Esophagus squamous epithelium (tissue), 5 donors: ENCODE measurements around the gene LIMS2. TPM values are rescaled to one million over a fixed set of nuclear protein-coding genes. Genes with fewer than 3 reads are reported as not detected.

ENCODE experiments used
- DNase-seq: peaks from one replicate; lab custom pipeline; 2025; lab: John Stamatoyannopoulos, UW
- H3K27ac ChIP-seq, 4 donors: fragments of 200-600 bp; sonication (generic); one replicate each; pipeline ENCODE4 v1.5.1; 2016 to 2019; ENCODE audit warnings: mild to moderate bottlenecking in 1 of 4
- H3K27me3 ChIP-seq, 4 donors: fragments of 200-600 bp; sonication (generic); 1 replicate in 3 of 4; 2 replicates in 1 of 4; pipeline versions ENCODE4 v1.5.1 to v1.6.0; 2017 to 2021; ENCODE audit warnings: antibody characterized with exemption in 1 of 4
- H3K36me3 ChIP-seq, 3 donors: fragments of 200-600 bp; sonication (generic); one replicate each; pipeline ENCODE4 v1.5.1; 2016 to 2019
- H3K4me1 ChIP-seq, 3 donors: fragments of 200-600 bp; sonication (generic); one replicate each; pipeline ENCODE4 v1.5.1; 2017 to 2019
- H3K4me3 ChIP-seq, 4 donors: fragments of 200-600 bp; sonication (generic); 1 replicate in 3 of 4; 2 replicates in 1 of 4; pipeline ENCODE4 v1.5.1; 2016 to 2019; ENCODE audit warnings: mild to moderate bottlenecking in 2 of 4, moderate library complexity in 1 of 4
- H3K9me3 ChIP-seq, 3 donors: fragments of 200-600 bp; sonication (generic); one replicate each; pipeline ENCODE4 v1.5.1; 2016 to 2019
- CTCF ChIP-seq, 6 experiments: fragments of 450-650 bp in 4 of 6; fragments of 200-600 bp in 2 of 6; sonication (generic) in 2 of 6; IDR thresholded peaks; one replicate each; pipeline ENCODE4 v1.5.1; 2016 to 2019; ENCODE audit warnings: antibody characterized with exemption in 6 of 6, mild to moderate bottlenecking in 4 of 6, moderate library complexity in 4 of 6
- POLR2A ChIP-seq, 4 donors: fragments of 450-650 bp; IDR thresholded peaks; one replicate each; pipeline ENCODE4 v1.6.1; 2017; ENCODE audit warnings: antibody characterized with exemption in 4 of 4, mild to moderate bottlenecking in 4 of 4, moderate library complexity in 3 of 4
- WGBS, 2 donors: methylation state at CpG; one replicate each; pipeline ENCODE4 v1.1.5; 2018; 5-methylcytosine and 5-hydroxymethylcytosine counted together
- intact Hi-C: fragments of 100-400 bp; cut with DNase I; formaldehyde crosslinking; loops from one replicate; pipeline ENCODE4 v1.15.0; 2022
- total RNA-seq, 4 donors: library from RNA; depleted of rRNA; stranded (reverse); fragments of >200 nt; gene quantifications; one replicate each; pipeline ENCODE4 v1.1.0, GENCODE V29; 2016
- donor health status: DM: yes; HTN: yes; CAD: no.

LIMS2 gene
- total RNA-seq, 4 donors from 2014 or later = 2.4 to 29.6 (median 5.9) TPM

- 93% methylated on average over 11 to 13 of the region's 13 CpGs for WGBS, 2 donors
- Histone ChIP-seq H3K4me3 (no peak overlapping the region), H3K27me3 (no peaks in the 10 kb centered on the region), H3K4me1 (peaks cover 6 to 31% (median 13%) of the 10 kb centered on the region in 3 donors), H3K36me3 (peaks cover 21 to 81% (median 25%) of the 10 kb centered on the region in 3 donors), H3K9me3 (no peaks in the 10 kb centered on the region), H3K27ac (no peak overlapping the region)
- intact Hi-C loops = no loop called here
- no peak for DNase-seq
- no peak for TF ChIP-seq POLR2A (IDR thresholded peaks at IDR 0.05)
- TF ChIP-seq CTCF (IDR thresholded peaks at IDR 0.05) = no peak
Observed at GRCh38 chr2:127709336-127709735, 34.0 kb upstream of the LIMS2 start.

- intact Hi-C loops = no loop called here
- peaks cover 20 to 76% (median 21%) of the 10 kb centered on the region in 3 donors for H3K36me3 ChIP-seq
- no peaks in the 10 kb centered on the region for H3K9me3 ChIP-seq
- peak overlapping the region in 2 of 4 donors; percentile 16 to 18 for H3K27ac ChIP-seq
- H3K27me3 ChIP-seq = no peaks in the 10 kb centered on the region
- peaks cover 6 to 44% (median 22%) of the 10 kb centered on the region in 3 donors for H3K4me1 ChIP-seq
- TF ChIP-seq POLR2A (IDR thresholded peaks at IDR 0.05) = no peak
- TF ChIP-seq CTCF (IDR thresholded peaks at IDR 0.05) = no peak
- H3K4me3 ChIP-seq = no peak overlapping the region
- 42 to 62% methylated on average over 5 to 6 of the region's 9 CpGs for WGBS, 2 donors
- no peak for DNase-seq
Observed at GRCh38 chr2:127707890-127708648, 32.7 kb upstream of the LIMS2 start.

GRCh38 chr2:127706215-127706990, 31.1 kb upstream of the LIMS2 start:
- WGBS, 2 donors = 79 to 89% methylated on average over 11 to 12 of the region's 14 CpGs
- Histone ChIP-seq H3K4me3 (no peak overlapping the region), H3K9me3 (no peaks in the 10 kb centered on the region), H3K36me3 (peaks cover 20 to 61% (median 21%) of the 10 kb centered on the region in 3 donors), H3K27ac (peak overlapping the region in 3 of 4 donors; percentile 5 to 45 (median 27)), H3K27me3 (no peaks in the 10 kb centered on the region), H3K4me1 (peaks cover 6 to 54% (median 28%) of the 10 kb centered on the region in 3 donors)
- intact Hi-C loops = no loop called here
- no peak for DNase-seq
- TF ChIP-seq POLR2A (IDR thresholded peaks at IDR 0.05) (no peak), CTCF (IDR thresholded peaks at IDR 0.05) (no peak)

GRCh38 chr2:127705391-127706065, 30.2 kb upstream of the LIMS2 start:
- DNase-seq = no peak
- H3K27ac ChIP-seq = peak overlapping the region in 2 of 4 donors; percentile 27 to 31
- H3K36me3 ChIP-seq = peaks cover 20 to 52% (median 21%) of the 10 kb centered on the region in 3 donors
- no peak overlapping the region for H3K4me3 ChIP-seq
- no peaks in the 10 kb centered on the region for H3K27me3 ChIP-seq
- H3K4me1 ChIP-seq = peaks cover 9 to 60% (median 31%) of the 10 kb centered on the region in 3 donors
- intact Hi-C loops = no loop called here
- no peaks in the 10 kb centered on the region for H3K9me3 ChIP-seq
- TF ChIP-seq POLR2A (IDR thresholded peaks at IDR 0.05) = peak in 1 of 4 donors; percentile 19
- TF ChIP-seq CTCF (IDR thresholded peaks at IDR 0.05) = no peak
- 70 to 82% methylated on average over 5 of the region's 5 CpGs for WGBS, 2 donors
